K562 (cell line): ENCODE data around the gene SPTAN1. TPM values are rescaled to one million over a fixed set of nuclear protein-coding genes. Genes with fewer than 3 reads are reported as not detected.
A peak's percentile ranks its signal among the peaks of the same experiment; 100 is the strongest.

Experiments used
- ATAC-seq: fragments of 200-7000 bp; cut with Tn5 transposase; 3 replicates; pipeline ENCODE4 v1.9.1; 2020; ENCODE audit warnings: moderate library complexity
- BruUV-seq: library from RNA; stranded (reverse); fragments of 400-500 nt; replicated peaks from 2 replicates; lab custom pipeline; 2021; lab: Mats Ljungman, UMichigan
- CTCF ChIA-PET: fragments of 300-600 bp; formaldehyde crosslinking; extraction: SDS; loops from one replicate; lab custom pipeline; 2021; ENCODE audit warnings: low intra/inter-chr PET ratio; lab: Yijun Ruan, JAX
- POLR2A ChIA-PET: fragments of 300-600, 350-650 bp; sonication (Branson Sonifier 250); formaldehyde crosslinking; extraction: SDS; loops from one replicate; lab custom pipeline; 2021; ENCODE audit warnings: antibody characterized with exemption, inconsistent platforms; lab: Yijun Ruan, JAX
- DNase-seq, 4 experiments: peaks; one replicate each; pipeline versions ENCODE4 v3.0.0 to v3.0.0-alpha.2; 2011 to 2018; ENCODE audit warnings: low spot score in 3 of 4, mixed read lengths in 3 of 4; ENCODE audit errors: extremely low read depth in 1 of 4
- FAIRE-seq: peaks from 2 replicates; lab custom pipeline; 2011; peaks lifted over from hg19 to GRCh38; lab: Jason Lieb, UNC
- H2AFZ ChIP-seq: 2 replicates; pipeline ENCODE4 v1.6.0; 2011; ENCODE audit warnings: low read depth, low read length, control low read depth, inconsistent platforms
- H3K27ac ChIP-seq: fragments of 200-600 bp; 3 replicates; pipeline ENCODE4 v1.8.0; 2011; ENCODE audit warnings: low read depth, mild to moderate bottlenecking, control low read depth, inconsistent platforms, low read length, moderate library complexity, mixed read lengths; ENCODE audit errors: extremely low read depth
- H3K27me3 ChIP-seq, 2 experiments: fragments of 300-600 bp in 1 of 2; 2 replicates in 1 of 2; 3 replicates in 1 of 2; pipeline versions ENCODE4 v1.6.0 to v1.8.0; 2011; ENCODE audit warnings: inconsistent platforms in 2 of 2, low read length in 2 of 2, mild to moderate bottlenecking in 1 of 2, mixed read lengths in 1 of 2, moderate library complexity in 1 of 2; ENCODE audit not compliant: control insufficient read depth in 2 of 2, insufficient read depth in 2 of 2
- H3K36me3 ChIP-seq: fragments of 300-600 bp; 3 replicates; pipeline ENCODE4 v1.8.0; 2011; ENCODE audit warnings: mild to moderate bottlenecking, low read length, inconsistent platforms; ENCODE audit not compliant: control insufficient read depth, insufficient read depth
- H3K4me1 ChIP-seq, 2 experiments: fragments of 200-600 bp in 1 of 2; replicated peaks in 1 of 2; 2 replicates in 1 of 2; 3 replicates in 1 of 2; pipeline versions ENCODE4 v1.5.1 to v1.8.0; 2011; ENCODE audit warnings: inconsistent platforms in 2 of 2, low read length in 2 of 2, mild to moderate bottlenecking in 1 of 2, mixed read lengths in 1 of 2, moderate library complexity in 1 of 2; ENCODE audit not compliant: control insufficient read depth in 2 of 2, insufficient read depth in 2 of 2
- H3K4me2 ChIP-seq: 2 replicates; pipeline ENCODE4 v1.6.1; 2011; ENCODE audit warnings: low read length, control low read depth, inconsistent platforms, mixed read lengths; ENCODE audit not compliant: insufficient read depth
- H3K4me3 ChIP-seq: fragments of 200-600 bp; sonication (generic), shearing (Covaris generic); 2 replicates; pipeline ENCODE4 v1.5.1; 2016; ENCODE audit warnings: control low read depth, inconsistent platforms
- H3K79me2 ChIP-seq: fragments of 200-600 bp; 3 replicates; pipeline ENCODE4 v1.8.0; 2011; ENCODE audit warnings: low read length, inconsistent platforms; ENCODE audit not compliant: control insufficient read depth, insufficient read depth
- H3K9ac ChIP-seq, 2 experiments: 2 replicates each; pipeline versions ENCODE4 v1.6.0 to v1.6.1; 2011; ENCODE audit warnings: low read depth in 2 of 2, low read length in 2 of 2, control low read depth in 1 of 2, inconsistent platforms in 1 of 2, mild to moderate bottlenecking in 1 of 2, mixed read lengths in 1 of 2; ENCODE audit not compliant: insufficient read depth in 1 of 2
- H3K9me1 ChIP-seq: one replicate; pipeline ENCODE4 v1.6.0; 2011; ENCODE audit warnings: inconsistent platforms, mild to moderate bottlenecking, low read length, moderate library complexity; ENCODE audit not compliant: control insufficient read depth, insufficient read depth
- H3K9me3 ChIP-seq: replicated peaks from 2 replicates; pipeline ENCODE4 v1.5.1; 2011; ENCODE audit warnings: low read depth, low read length, inconsistent platforms; ENCODE audit not compliant: control insufficient read depth, insufficient read depth
- H4K20me1 ChIP-seq: replicated peaks from 2 replicates; pipeline ENCODE4 v1.6.1; 2011; ENCODE audit warnings: low read length, inconsistent platforms, mixed read lengths; ENCODE audit not compliant: control insufficient read depth, insufficient read depth
- CBFA2T3 ChIP-seq: fragments of 450-650 bp; IDR thresholded peaks from 2 replicates; pipeline ENCODE4 v1.6.1; 2017
- CHD4 ChIP-seq: fragments of 200-600 bp; sonication (generic); IDR thresholded peaks from 3 replicates; pipeline ENCODE4 v1.6.1; 2012; ENCODE audit warnings: low read depth, mild to moderate bottlenecking, mixed read lengths, low read length, inconsistent platforms; ENCODE audit not compliant: insufficient read depth, insufficient replicate concordance, poor library complexity, severe bottlenecking
- MITF ChIP-seq: IDR thresholded peaks from 2 replicates; pipeline ENCODE4 v1.6.1; 2014; ENCODE audit warnings: antibody characterized with exemption
- MTF1 ChIP-seq: fragments of 250-450 bp; sonication (Bioruptor Pico); IDR thresholded peaks from 2 replicates; pipeline ENCODE4 v1.9.0; 2021; ENCODE audit warnings: moderate library complexity, mild to moderate bottlenecking, inconsistent platforms, borderline replicate concordance
- WGBS: fragments of 100-300 bp; shearing (Covaris generic); methylation state at CpG from one replicate; pipeline ENCODE4 v1.1.6; 2016; ENCODE audit warnings: low coverage, mixed read lengths; ENCODE audit not compliant: insufficient coverage; ENCODE audit errors: missing lambda C conversion rate; 5-methylcytosine and 5-hydroxymethylcytosine counted together
- in situ Hi-C: fragments of 300-500 bp; cut with MboI; formaldehyde crosslinking; loops from 4 replicates; pipeline ENCODE4 v1.15.0; 2018; ENCODE audit warnings: inconsistent platforms, mixed read lengths
- intact Hi-C: fragments of 100-400 bp; cut with micrococcal nuclease; formaldehyde crosslinking; loops from 2 replicates; pipeline ENCODE4 v1.14.2; 2022
- polyA plus RNA-seq, 8 experiments: library from polyadenylated mRNA; depleted of rRNA in 4 of 8; stranded (reverse) in 5 of 8; unstranded in 3 of 8; fragments of >200 nt; fragmentation: Nextera tagmentation in 2 of 8; fragmentation: Illumina TruSeq in 1 of 8; extraction: Ambion mirVana in 2 of 8; extraction: Trizol in 1 of 8; gene quantifications; 2 replicates each; pipeline versions ENCODE4 v1.2.1 to v1.2.3, GENCODE V29; 2011 to 2014; ENCODE audit warnings: inconsistent platforms in 1 of 8, missing spikeins in 1 of 8
- total RNA-seq, 7 experiments: library from RNA; depleted of rRNA in 6 of 7; stranded (reverse); fragments of >200 nt in 6 of 7; fragmentation: Illumina TruSeq in 2 of 7; extraction: Trizol in 2 of 7; gene quantifications; 2 replicates each; pipeline versions ENCODE4 v1.2.1 to v1.2.3, GENCODE V29; 2011 to 2021; ENCODE audit warnings: low replicate concordance in 1 of 7

SPTAN1 gene
- total and polyA plus RNA-seq, 9 of the 15 experiments (the other 6 are each of a cell fraction or from before 2014, with no cell fraction given): 1.5 to 13.5 (median 6.8) TPM

- ChIA-PET CTCF (no interaction called here), POLR2A (no interaction called here)
- no peaks in the 10 kb centered on the region for H4K20me1 ChIP-seq
- in situ Hi-C loops (no loop called here), intact Hi-C loops (no loop called here)
- H3K27me3 ChIP-seq: peaks cover 0 to 3% of the 10 kb centered on the region in 2 experiments; a peak in 1 of 5 replicates
- H3K9me3 ChIP-seq: no peaks in the 10 kb centered on the region
- peak; percentile 27 to 38 (median 36) for DNase-seq
- WGBS: 42% methylated on average over 6 of the region's 7 CpGs
- no peak overlapping the region for H2AFZ ChIP-seq
- H3K4me2 ChIP-seq: no peak overlapping the region
- ATAC-seq: no peak
- peaks cover 20% of the 10 kb centered on the region in 2 experiments for H3K4me1 ChIP-seq
- no peaks in the 10 kb centered on the region for H3K9me1 ChIP-seq
- H3K27ac ChIP-seq: no peak overlapping the region
- BruUV-seq: no TSS peak
- H3K36me3 ChIP-seq: no peaks in the 10 kb centered on the region
- no peak for FAIRE-seq
- H3K9ac ChIP-seq: no peak overlapping the region
- H3K4me3 ChIP-seq: no peak overlapping the region
- TF ChIP-seq CBFA2T3 (peak; percentile 27; the same call in 1 of the 2 replicates), MTF1 (CRISPR knock-in tag) (no peak), CHD4 (no peak), MITF (no peak)
- no peaks in the 10 kb centered on the region for H3K79me2 ChIP-seq
Measured at GRCh38 chr9:128548876-128549275, 3.5 kb upstream of the SPTAN1 start.
